GM23338 (cell line): ENCODE data around the gene MS4A4A. TPM values are rescaled to one million over a fixed set of nuclear protein-coding genes. Genes with fewer than 3 reads are reported as not detected.

Source experiments
- ATAC-seq: fragments of 200-7000 bp; cut with Tn5 transposase; 3 replicates; pipeline ENCODE4 v1.9.1; 2020
- DNase-seq: peaks from one replicate; pipeline ENCODE4 v3.0.0-alpha.2; 2015; ENCODE audit warnings: low spot score
- H2AFZ ChIP-seq: fragments of 200-600 bp; sonication (generic); 2 replicates; pipeline ENCODE4 v1.8.0; 2016; ENCODE audit warnings: antibody characterized with exemption, mild to moderate bottlenecking, moderate library complexity
- H3F3A ChIP-seq: fragments of 200-600 bp; sonication (generic); replicated peaks from 2 replicates; pipeline ENCODE4 v1.8.0; 2017; ENCODE audit warnings: antibody characterized with exemption, mixed run types, low read depth
- H3K27ac ChIP-seq: fragments of 200-600 bp; sonication (generic); 2 replicates; pipeline ENCODE4 v1.6.1; 2016; ENCODE audit warnings: low read depth
- H3K27me3 ChIP-seq: fragments of 200-600 bp; sonication (generic); 2 replicates; pipeline ENCODE4 v1.8.0; 2016; ENCODE audit warnings: mild to moderate bottlenecking, mixed run types, moderate library complexity; ENCODE audit not compliant: insufficient read depth
- H3K36me3 ChIP-seq: fragments of 200-600 bp; sonication (generic); 2 replicates; pipeline ENCODE4 v1.8.0; 2016; ENCODE audit warnings: mild to moderate bottlenecking; ENCODE audit not compliant: insufficient read depth
- H3K4me1 ChIP-seq: fragments of 200-600 bp; sonication (generic); 2 replicates; pipeline ENCODE4 v1.8.0; 2016; ENCODE audit warnings: mild to moderate bottlenecking, moderate library complexity; ENCODE audit not compliant: insufficient read depth
- H3K4me2 ChIP-seq: fragments of 200-600 bp; sonication (generic); 2 replicates; pipeline ENCODE4 v1.7.1; 2017; ENCODE audit warnings: mixed run types
- H3K4me3 ChIP-seq: fragments of 200-600 bp; sonication (generic); 2 replicates; pipeline ENCODE4 v1.6.1; 2016; ENCODE audit warnings: mixed run types
- H3K79me2 ChIP-seq: fragments of 200-600 bp; sonication (generic); replicated peaks from 2 replicates; pipeline ENCODE4 v1.8.0; 2017; ENCODE audit warnings: mild to moderate bottlenecking; ENCODE audit not compliant: insufficient read depth
- H3K9me2 ChIP-seq: fragments of 200-600 bp; sonication (generic); 2 replicates; pipeline ENCODE4 v1.8.0; 2017; ENCODE audit not compliant: insufficient read depth
- H4K20me1 ChIP-seq: fragments of 200-600 bp; sonication (generic); replicated peaks from 2 replicates; pipeline ENCODE4 v1.8.0; 2017; ENCODE audit warnings: mild to moderate bottlenecking; ENCODE audit not compliant: insufficient read depth
- H3K27ac Mint-ChIP-seq: 2 replicates; pipeline ENCODE4 v1.8.0; 2020; ENCODE audit warnings: inconsistent platforms, mild to moderate bottlenecking, moderate library complexity, mixed read lengths
- H3K27me3 Mint-ChIP-seq: 3 replicates; pipeline ENCODE4 v1.8.0; 2022; ENCODE audit warnings: low read depth, mild to moderate bottlenecking, moderate library complexity, mixed read lengths, inconsistent platforms; ENCODE audit not compliant: insufficient read depth, poor library complexity
- H3K36me3 Mint-ChIP-seq: 3 replicates; pipeline ENCODE4 v1.8.0; 2021; ENCODE audit warnings: low read depth, mild to moderate bottlenecking, inconsistent platforms, moderate library complexity, mixed read lengths
- H3K4me1 Mint-ChIP-seq: 3 replicates; pipeline ENCODE4 v1.8.0; 2020; ENCODE audit warnings: mild to moderate bottlenecking, inconsistent platforms, mixed read lengths
- H3K4me3 Mint-ChIP-seq: 3 replicates; pipeline ENCODE4 v1.8.0; 2021; ENCODE audit warnings: moderate library complexity, mild to moderate bottlenecking, inconsistent platforms, mixed read lengths
- H3K9me3 Mint-ChIP-seq: 3 replicates; pipeline ENCODE4 v1.8.0; 2020; ENCODE audit warnings: moderate library complexity, mild to moderate bottlenecking, inconsistent platforms, mixed read lengths
- CREB1 ChIP-seq: fragments of 250-450 bp; sonication (Bioruptor Pico); IDR thresholded peaks from 2 replicates; pipeline ENCODE4 v1.5.0; 2020; ENCODE audit warnings: low read depth, mild to moderate bottlenecking, moderate library complexity
- EZH2 ChIP-seq: fragments of 200-600 bp; sonication (generic); IDR thresholded peaks from one replicate; pipeline ENCODE4 v1.8.0; 2017; ENCODE audit warnings: antibody characterized with exemption, mild to moderate bottlenecking, low read depth; ENCODE audit not compliant: unreplicated experiment
- STAT1 ChIP-seq: IDR thresholded peaks from one replicate; pipeline ENCODE4 v1.6.1; 2016; ENCODE audit warnings: antibody characterized with exemption; ENCODE audit not compliant: unreplicated experiment
- ZNF331 ChIP-seq: fragments of 250-450 bp; sonication (Bioruptor Pico); IDR thresholded peaks from 2 replicates; pipeline ENCODE4 v1.5.0; 2020; ENCODE audit warnings: low read depth, mild to moderate bottlenecking, moderate library complexity
- polyA plus RNA-seq: library from polyadenylated mRNA; unstranded; fragments of >200 nt; fragmentation: Nextera tagmentation; extraction: Ambion mirVana; gene quantifications from 2 replicates; pipeline ENCODE4 v1.2.1, GENCODE V29; 2016
- total RNA-seq: library from RNA; depleted of rRNA; stranded (reverse); fragments of >200 nt; shearing (Covaris generic); gene quantifications from 2 replicates; pipeline ENCODE4 v1.2.3, GENCODE V29; 2014; rRNA removed
- TF ChIP-seq, protein P1 (sequence below): IDR thresholded peaks from one replicate; pipeline ENCODE4 v1.6.1; 2018; ENCODE audit warnings: antibody characterized with exemption; ENCODE audit not compliant: unreplicated experiment
- TF ChIP-seq, protein P2 (sequence below): fragments of 250-450 bp; sonication (Bioruptor Pico); IDR thresholded peaks from 2 replicates; pipeline ENCODE4 v1.5.0; 2020; ENCODE audit warnings: mild to moderate bottlenecking, moderate library complexity
- TF ChIP-seq, protein P3 (sequence below): IDR thresholded peaks from 2 replicates; pipeline ENCODE4 v1.6.1; 2016; ENCODE audit warnings: antibody characterized with exemption

Gene MS4A4A
- total and polyA plus RNA-seq, 2 experiments from 2014 or later: not detected

DNA sequence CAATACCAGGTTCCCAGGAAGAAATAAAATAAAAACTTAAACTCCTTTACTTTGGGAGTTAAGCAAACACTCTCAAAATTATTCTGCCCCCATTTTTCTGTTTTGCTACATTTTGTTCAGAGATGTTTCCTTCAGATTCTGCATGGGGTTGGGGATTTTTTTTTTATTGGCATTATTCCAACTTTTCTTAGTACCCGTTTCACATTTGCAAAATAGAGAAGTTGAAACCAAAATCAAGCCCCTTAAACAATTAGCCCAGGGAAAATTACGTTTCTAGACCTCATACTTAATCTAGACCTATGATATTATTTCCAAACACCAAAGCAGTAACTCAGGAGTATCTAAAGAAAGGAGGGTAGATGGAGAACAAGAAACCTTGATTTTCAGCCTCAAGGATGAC, 77.3 kb downstream of the MS4A4A start:
- Mint-ChIP-seq H3K4me1 (no peaks in the 10 kb centered on the region), H3K36me3 (peaks cover 39% of the 10 kb centered on the region), H3K27me3 (no peaks in the 10 kb centered on the region), H3K27ac (no peak overlapping the region), H3K9me3 (peaks cover 60% of the 10 kb centered on the region), H3K4me3 (no peak overlapping the region)
- DNase-seq (no peak), ATAC-seq (no peak)
- TF ChIP-seq, protein P1, sequence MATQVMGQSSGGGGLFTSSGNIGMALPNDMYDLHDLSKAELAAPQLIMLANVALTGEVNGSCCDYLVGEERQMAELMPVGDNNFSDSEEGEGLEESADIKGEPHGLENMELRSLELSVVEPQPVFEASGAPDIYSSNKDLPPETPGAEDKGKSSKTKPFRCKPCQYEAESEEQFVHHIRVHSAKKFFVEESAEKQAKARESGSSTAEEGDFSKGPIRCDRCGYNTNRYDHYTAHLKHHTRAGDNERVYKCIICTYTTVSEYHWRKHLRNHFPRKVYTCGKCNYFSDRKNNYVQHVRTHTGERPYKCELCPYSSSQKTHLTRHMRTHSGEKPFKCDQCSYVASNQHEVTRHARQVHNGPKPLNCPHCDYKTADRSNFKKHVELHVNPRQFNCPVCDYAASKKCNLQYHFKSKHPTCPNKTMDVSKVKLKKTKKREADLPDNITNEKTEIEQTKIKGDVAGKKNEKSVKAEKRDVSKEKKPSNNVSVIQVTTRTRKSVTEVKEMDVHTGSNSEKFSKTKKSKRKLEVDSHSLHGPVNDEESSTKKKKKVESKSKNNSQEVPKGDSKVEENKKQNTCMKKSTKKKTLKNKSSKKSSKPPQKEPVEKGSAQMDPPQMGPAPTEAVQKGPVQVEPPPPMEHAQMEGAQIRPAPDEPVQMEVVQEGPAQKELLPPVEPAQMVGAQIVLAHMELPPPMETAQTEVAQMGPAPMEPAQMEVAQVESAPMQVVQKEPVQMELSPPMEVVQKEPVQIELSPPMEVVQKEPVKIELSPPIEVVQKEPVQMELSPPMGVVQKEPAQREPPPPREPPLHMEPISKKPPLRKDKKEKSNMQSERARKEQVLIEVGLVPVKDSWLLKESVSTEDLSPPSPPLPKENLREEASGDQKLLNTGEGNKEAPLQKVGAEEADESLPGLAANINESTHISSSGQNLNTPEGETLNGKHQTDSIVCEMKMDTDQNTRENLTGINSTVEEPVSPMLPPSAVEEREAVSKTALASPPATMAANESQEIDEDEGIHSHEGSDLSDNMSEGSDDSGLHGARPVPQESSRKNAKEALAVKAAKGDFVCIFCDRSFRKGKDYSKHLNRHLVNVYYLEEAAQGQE: no peak
- TF ChIP-seq, protein P2, sequence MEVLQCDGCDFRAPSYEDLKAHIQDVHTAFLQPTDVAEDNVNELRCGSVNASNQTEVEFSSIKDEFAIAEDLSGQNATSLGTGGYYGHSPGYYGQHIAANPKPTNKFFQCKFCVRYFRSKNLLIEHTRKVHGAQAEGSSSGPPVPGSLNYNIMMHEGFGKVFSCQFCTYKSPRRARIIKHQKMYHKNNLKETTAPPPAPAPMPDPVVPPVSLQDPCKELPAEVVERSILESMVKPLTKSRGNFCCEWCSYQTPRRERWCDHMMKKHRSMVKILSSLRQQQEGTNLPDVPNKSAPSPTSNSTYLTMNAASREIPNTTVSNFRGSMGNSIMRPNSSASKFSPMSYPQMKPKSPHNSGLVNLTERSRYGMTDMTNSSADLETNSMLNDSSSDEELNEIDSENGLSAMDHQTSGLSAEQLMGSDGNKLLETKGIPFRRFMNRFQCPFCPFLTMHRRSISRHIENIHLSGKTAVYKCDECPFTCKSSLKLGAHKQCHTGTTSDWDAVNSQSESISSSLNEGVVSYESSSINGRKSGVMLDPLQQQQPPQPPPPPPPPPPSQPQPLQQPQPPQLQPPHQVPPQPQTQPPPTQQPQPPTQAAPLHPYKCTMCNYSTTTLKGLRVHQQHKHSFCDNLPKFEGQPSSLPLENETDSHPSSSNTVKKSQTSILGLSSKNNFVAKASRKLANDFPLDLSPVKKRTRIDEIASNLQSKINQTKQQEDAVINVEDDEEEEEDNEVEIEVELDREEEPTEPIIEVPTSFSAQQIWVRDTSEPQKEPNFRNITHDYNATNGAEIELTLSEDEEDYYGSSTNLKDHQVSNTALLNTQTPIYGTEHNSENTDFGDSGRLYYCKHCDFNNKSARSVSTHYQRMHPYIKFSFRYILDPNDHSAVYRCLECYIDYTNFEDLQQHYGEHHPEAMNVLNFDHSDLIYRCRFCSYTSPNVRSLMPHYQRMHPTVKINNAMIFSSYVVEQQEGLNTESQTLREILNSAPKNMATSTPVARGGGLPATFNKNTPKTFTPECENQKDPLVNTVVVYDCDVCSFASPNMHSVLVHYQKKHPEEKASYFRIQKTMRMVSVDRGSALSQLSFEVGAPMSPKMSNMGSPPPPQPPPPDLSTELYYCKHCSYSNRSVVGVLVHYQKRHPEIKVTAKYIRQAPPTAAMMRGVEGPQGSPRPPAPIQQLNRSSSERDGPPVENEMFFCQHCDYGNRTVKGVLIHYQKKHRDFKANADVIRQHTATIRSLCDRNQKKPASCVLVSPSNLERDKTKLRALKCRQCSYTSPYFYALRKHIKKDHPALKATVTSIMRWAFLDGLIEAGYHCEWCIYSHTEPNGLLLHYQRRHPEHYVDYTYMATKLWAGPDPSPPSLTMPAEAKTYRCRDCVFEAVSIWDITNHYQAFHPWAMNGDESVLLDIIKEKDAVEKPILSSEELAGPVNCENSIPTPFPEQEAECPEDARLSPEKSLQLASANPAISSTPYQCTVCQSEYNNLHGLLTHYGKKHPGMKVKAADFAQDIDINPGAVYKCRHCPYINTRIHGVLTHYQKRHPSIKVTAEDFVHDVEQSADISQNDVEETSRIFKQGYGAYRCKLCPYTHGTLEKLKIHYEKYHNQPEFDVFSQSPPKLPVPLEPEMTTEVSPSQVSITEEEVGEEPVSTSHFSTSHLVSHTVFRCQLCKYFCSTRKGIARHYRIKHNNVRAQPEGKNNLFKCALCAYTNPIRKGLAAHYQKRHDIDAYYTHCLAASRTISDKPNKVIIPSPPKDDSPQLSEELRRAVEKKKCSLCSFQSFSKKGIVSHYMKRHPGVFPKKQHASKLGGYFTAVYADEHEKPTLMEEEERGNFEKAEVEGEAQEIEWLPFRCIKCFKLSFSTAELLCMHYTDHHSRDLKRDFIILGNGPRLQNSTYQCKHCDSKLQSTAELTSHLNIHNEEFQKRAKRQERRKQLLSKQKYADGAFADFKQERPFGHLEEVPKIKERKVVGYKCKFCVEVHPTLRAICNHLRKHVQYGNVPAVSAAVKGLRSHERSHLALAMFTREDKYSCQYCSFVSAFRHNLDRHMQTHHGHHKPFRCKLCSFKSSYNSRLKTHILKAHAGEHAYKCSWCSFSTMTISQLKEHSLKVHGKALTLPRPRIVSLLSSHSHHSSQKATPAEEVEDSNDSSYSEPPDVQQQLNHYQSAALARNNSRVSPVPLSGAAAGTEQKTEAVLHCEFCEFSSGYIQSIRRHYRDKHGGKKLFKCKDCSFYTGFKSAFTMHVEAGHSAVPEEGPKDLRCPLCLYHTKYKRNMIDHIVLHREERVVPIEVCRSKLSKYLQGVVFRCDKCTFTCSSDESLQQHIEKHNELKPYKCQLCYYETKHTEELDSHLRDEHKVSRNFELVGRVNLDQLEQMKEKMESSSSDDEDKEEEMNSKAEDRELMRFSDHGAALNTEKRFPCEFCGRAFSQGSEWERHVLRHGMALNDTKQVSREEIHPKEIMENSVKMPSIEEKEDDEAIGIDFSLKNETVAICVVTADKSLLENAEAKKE: no peak
- TF ChIP-seq, protein P3, sequence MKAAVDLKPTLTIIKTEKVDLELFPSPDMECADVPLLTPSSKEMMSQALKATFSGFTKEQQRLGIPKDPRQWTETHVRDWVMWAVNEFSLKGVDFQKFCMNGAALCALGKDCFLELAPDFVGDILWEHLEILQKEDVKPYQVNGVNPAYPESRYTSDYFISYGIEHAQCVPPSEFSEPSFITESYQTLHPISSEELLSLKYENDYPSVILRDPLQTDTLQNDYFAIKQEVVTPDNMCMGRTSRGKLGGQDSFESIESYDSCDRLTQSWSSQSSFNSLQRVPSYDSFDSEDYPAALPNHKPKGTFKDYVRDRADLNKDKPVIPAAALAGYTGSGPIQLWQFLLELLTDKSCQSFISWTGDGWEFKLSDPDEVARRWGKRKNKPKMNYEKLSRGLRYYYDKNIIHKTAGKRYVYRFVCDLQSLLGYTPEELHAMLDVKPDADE: no peak
- TF ChIP-seq ZNF331: no peak
- no peak for TF ChIP-seq CREB1 (CRISPR knock-in tag)
- no peak for TF ChIP-seq STAT1
- TF ChIP-seq EZH2: no peak
- Histone ChIP-seq H3K27ac (no peak overlapping the region), H3K4me3 (no peak overlapping the region), H3K27me3 (no peaks in the 10 kb centered on the region), H3K4me2 (no peak overlapping the region), H3K36me3 (no peaks in the 10 kb centered on the region), H2AFZ (no peak overlapping the region), H3F3A (no peaks in the 10 kb centered on the region), H3K4me1 (no peaks in the 10 kb centered on the region), H4K20me1 (no peaks in the 10 kb centered on the region), H3K79me2 (no peaks in the 10 kb centered on the region), H3K9me2 (peaks cover 16% of the 10 kb centered on the region)

Other genes starting within 250 kb of the MS4A4A start
- not detected in 2 replicates for gene OOSP2, start 240.3 kb upstream of the MS4A4A start, total RNA-seq
- not detected in 2 replicates for gene OOSP2, start 240.3 kb upstream of the MS4A4A start, polyA plus RNA-seq
- not detected in 2 replicates for gene MS4A3, start 224.0 kb upstream of the MS4A4A start, total RNA-seq
- not detected in 2 replicates for gene MS4A3, start 224.0 kb upstream of the MS4A4A start, polyA plus RNA-seq
- not detected in 2 replicates for gene MS4A2, start 192.0 kb upstream of the MS4A4A start, total RNA-seq
- not detected in 2 replicates for gene MS4A2, start 192.0 kb upstream of the MS4A4A start, polyA plus RNA-seq
- not detected in 2 replicates for gene MS4A6A, start 97.6 kb upstream of the MS4A4A start, total RNA-seq
- not detected in 2 replicates for gene MS4A6A, start 97.6 kb upstream of the MS4A4A start, polyA plus RNA-seq
- not detected in 2 replicates for gene MS4A4E, start 37.5 kb upstream of the MS4A4A start, total RNA-seq
- not detected in 2 replicates for gene MS4A4E, start 37.5 kb upstream of the MS4A4A start, polyA plus RNA-seq
- not detected in 2 replicates for gene MS4A6E, start 46.6 kb downstream of the MS4A4A start, total RNA-seq
- not detected in 2 replicates for gene MS4A6E, start 46.6 kb downstream of the MS4A4A start, polyA plus RNA-seq
- 0.07 TPM in 1 of 2 replicates, not detected in the other for gene MS4A7, start 97.9 kb downstream of the MS4A4A start, total RNA-seq
- not detected in 2 replicates for gene MS4A7, start 97.9 kb downstream of the MS4A4A start, polyA plus RNA-seq
- gene MS4A14, start 115.8 kb downstream of the MS4A4A start, total RNA-seq: not detected in 2 replicates
- gene MS4A14, start 115.8 kb downstream of the MS4A4A start, polyA plus RNA-seq: not detected in 2 replicates
- not detected in 2 replicates for gene MS4A5, start 148.9 kb downstream of the MS4A4A start, total RNA-seq
- not detected in 2 replicates for gene MS4A5, start 148.9 kb downstream of the MS4A4A start, polyA plus RNA-seq
- not detected in 2 replicates for gene MS4A1, start 175.2 kb downstream of the MS4A4A start, total RNA-seq
- gene MS4A1, start 175.2 kb downstream of the MS4A4A start, polyA plus RNA-seq: 0.23 and 0.80 TPM in 2 replicates
- 0.21 TPM in 1 of 2 replicates, not detected in the other for gene MS4A12, start 212.1 kb downstream of the MS4A4A start, total RNA-seq
- gene MS4A12, start 212.1 kb downstream of the MS4A4A start, polyA plus RNA-seq: 0.30 and 0.34 TPM in 2 replicates
- gene MS4A13, start 234.7 kb downstream of the MS4A4A start, total RNA-seq: not detected in 2 replicates
- gene MS4A13, start 234.7 kb downstream of the MS4A4A start, polyA plus RNA-seq: not detected in 2 replicates